Endodermal cell (in vitro differentiated cells): ENCODE data around the gene KCNJ9. TPM values are rescaled to one million over a fixed set of nuclear protein-coding genes. Genes with fewer than 3 reads are reported as not detected.
A peak's percentile ranks its signal among the peaks of the same experiment; 100 is the strongest.

Source experiments
- DNase-seq: peaks from one replicate; pipeline ENCODE4 v3.0.0-alpha.2; 2017
- H3K27ac ChIP-seq: 2 replicates; pipeline ENCODE4 v1.5.1; 2013; ENCODE audit warnings: mild to moderate bottlenecking, low read depth, low read length, moderate library complexity
- H3K27me3 ChIP-seq: 2 replicates; pipeline ENCODE4 v1.6.1; 2013; ENCODE audit warnings: mild to moderate bottlenecking, low read length, moderate library complexity; ENCODE audit not compliant: insufficient read depth, control insufficient read depth, poor library complexity, severe bottlenecking
- H3K36me3 ChIP-seq: 2 replicates; pipeline ENCODE4 v1.7.0; 2013; ENCODE audit warnings: mild to moderate bottlenecking, low read length, moderate library complexity; ENCODE audit not compliant: control insufficient read depth, insufficient read depth
- H3K4me1 ChIP-seq: one replicate; pipeline ENCODE4 v1.7.0; 2013; ENCODE audit warnings: low read length; ENCODE audit not compliant: control insufficient read depth, insufficient read depth
- H3K4me3 ChIP-seq: 2 replicates; pipeline ENCODE4 v1.5.1; 2013; ENCODE audit warnings: mild to moderate bottlenecking, low read length, moderate library complexity
- H3K9ac ChIP-seq: 2 replicates; pipeline ENCODE4 v1.6.1; 2013; ENCODE audit warnings: mild to moderate bottlenecking, low read length, moderate library complexity; ENCODE audit not compliant: poor library complexity, severe bottlenecking; ENCODE audit errors: extremely low read depth
- H3K9me3 ChIP-seq: 2 replicates; pipeline ENCODE4 v1.6.1; 2013; ENCODE audit warnings: mild to moderate bottlenecking, low read length, moderate library complexity; ENCODE audit not compliant: control insufficient read depth
- H3K27ac Mint-ChIP-seq: 2 replicates; pipeline ENCODE4 v1.8.0; 2020; ENCODE audit warnings: mixed read lengths
- H3K27me3 Mint-ChIP-seq: 2 replicates; pipeline ENCODE4 v1.8.0; 2021; ENCODE audit warnings: mild to moderate bottlenecking, mixed read lengths; ENCODE audit not compliant: insufficient read depth
- H3K36me3 Mint-ChIP-seq: 2 replicates; pipeline ENCODE4 v1.8.0; 2020; ENCODE audit warnings: low read depth, mixed read lengths
- H3K4me1 Mint-ChIP-seq: 2 replicates; pipeline ENCODE4 v1.8.0; 2020; ENCODE audit warnings: mixed read lengths
- H3K4me3 Mint-ChIP-seq: 2 replicates; pipeline ENCODE4 v1.8.0; 2020; ENCODE audit warnings: mild to moderate bottlenecking, moderate library complexity, mixed read lengths
- H3K9me3 Mint-ChIP-seq: 2 replicates; pipeline ENCODE4 v1.8.0; 2020; ENCODE audit warnings: mild to moderate bottlenecking, mixed read lengths
- CTCF ChIP-seq: fragments of 200-600 bp; sonication (generic); conservative IDR thresholded peaks from 2 replicates; pipeline ENCODE4 v1.5.0; 2021; ENCODE audit warnings: antibody characterized with exemption, mild to moderate bottlenecking
- WGBS, 2 experiments: methylation state at CpG; one replicate each; pipeline versions ENCODE4 v1.1.5 to v1.1.7; 2013; ENCODE audit warnings: missing lambda C conversion rate in 2 of 2, mixed read lengths in 1 of 2; ENCODE audit not compliant: insufficient coverage in 1 of 2, insufficient read length in 1 of 2; 5-methylcytosine and 5-hydroxymethylcytosine counted together
- total RNA-seq, 2 donors: library from RNA; stranded (reverse); fragmentation: NEBNext Ultra II Directional in 1 of 2; extraction: Animal tissue kit (Norgen Biotek cat#: 25700) in 1 of 2; gene quantifications; 2 replicates in 1 of 2; 3 replicates in 1 of 2; pipeline ENCODE4 v1.2.1, GENCODE V29; 2021

Gene KCNJ9
- total RNA-seq, 2 donors from 2014 or later, result not detected

- Mint-ChIP-seq H3K9me3 (no peaks in the 10 kb centered on the region), H3K27ac (no peak overlapping the region), H3K4me1 (peaks cover 2% of the 10 kb centered on the region), H3K36me3 (peaks cover 1% of the 10 kb centered on the region), H3K27me3 (peaks cover 78% of the 10 kb centered on the region), H3K4me3 (peak overlapping the region; percentile 26)
- Histone ChIP-seq H3K9ac (no peak overlapping the region), H3K4me1 (no peaks in the 10 kb centered on the region), H3K4me3 (peak overlapping the region; percentile 48), H3K27me3 (peaks cover 71% of the 10 kb centered on the region), H3K27ac (no peak overlapping the region), H3K36me3 (no peaks in the 10 kb centered on the region), H3K9me3 (no peaks in the 10 kb centered on the region)
- 45 to 52% methylated on average over 80 to 96 of the region's 96 CpGs for WGBS, 2 experiments
- peak; percentile 96 for DNase-seq
- peak; percentile 94 for TF ChIP-seq CTCF
Observed at GRCh38 chr1:160083968-160084770, 2.8 kb downstream of the KCNJ9 start.

GRCh38 chr1:160084771-160085321 is 3.5 kb downstream of the KCNJ9 start:
- peaks cover 65% of the 10 kb centered on the region for H3K27me3 ChIP-seq
- Mint-ChIP-seq H3K36me3 (peaks cover 1% of the 10 kb centered on the region), H3K9me3 (no peaks in the 10 kb centered on the region), H3K27me3 (peaks cover 71% of the 10 kb centered on the region), H3K4me1 (peaks cover 2% of the 10 kb centered on the region), H3K4me3 (no peak overlapping the region), H3K27ac (no peak overlapping the region)
- no peaks in the 10 kb centered on the region for H3K36me3 ChIP-seq
- H3K4me3 ChIP-seq, result no peak overlapping the region
- no peak for TF ChIP-seq CTCF
- no peaks in the 10 kb centered on the region for H3K9me3 ChIP-seq
- H3K9ac ChIP-seq, result no peak overlapping the region
- peak; percentile 41 for DNase-seq
- H3K27ac ChIP-seq, result no peak overlapping the region
- no peaks in the 10 kb centered on the region for H3K4me1 ChIP-seq
- WGBS, 2 experiments, result 90 to 94% methylated on average over 24 to 30 of the region's 30 CpGs

GRCh38 chr1:160085686-160086455 is 4.5 kb downstream of the KCNJ9 start:
- H3K36me3 ChIP-seq, result no peaks in the 10 kb centered on the region
- peak; percentile 96 for DNase-seq
- H3K9me3 ChIP-seq, result no peaks in the 10 kb centered on the region
- no peak overlapping the region for H3K27ac ChIP-seq
- Mint-ChIP-seq H3K9me3 (no peaks in the 10 kb centered on the region), H3K27me3 (peaks cover 61% of the 10 kb centered on the region), H3K4me3 (no peak overlapping the region), H3K27ac (no peak overlapping the region), H3K36me3 (peaks cover 5% of the 10 kb centered on the region), H3K4me1 (peaks cover 2% of the 10 kb centered on the region)
- H3K4me3 ChIP-seq, result no peak overlapping the region
- no peaks in the 10 kb centered on the region for H3K4me1 ChIP-seq
- TF ChIP-seq CTCF, result peak; percentile 98
- no peak overlapping the region for H3K9ac ChIP-seq
- WGBS, 2 experiments, result 42 to 46% methylated on average over 13 to 19 of the region's 19 CpGs
- H3K27me3 ChIP-seq, result peaks cover 54% of the 10 kb centered on the region
